HepG2 (cell line): ENCODE measurements around the gene STK25. TPM values are rescaled to one million over a fixed set of nuclear protein-coding genes. Genes with fewer than 3 reads are reported as not detected.
A peak's percentile ranks its signal among the peaks of the same experiment; 100 is the strongest.

Experiments
- ATAC-seq: fragments of 200-7000 bp; cut with Tn5 transposase; 3 replicates; pipeline ENCODE4 v1.9.1; 2020; ENCODE audit warnings: mild to moderate bottlenecking, moderate library complexity
- BruUV-seq: library from RNA; stranded (reverse); fragments of 400-500 nt; replicated peaks from 2 replicates; lab custom pipeline; 2021; lab: Mats Ljungman, UMichigan
- CTCF ChIA-PET: fragments of 300-600 bp; formaldehyde crosslinking; extraction: SDS; loops from one replicate; lab custom pipeline; 2021; ENCODE audit warnings: low total read pairs, inconsistent platforms, low intra/inter-chr PET ratio; lab: Yijun Ruan, JAX
- POLR2A ChIA-PET: fragments of 350-600 bp; sonication (Branson Sonifier 250); formaldehyde crosslinking; loops from one replicate; lab custom pipeline; 2020; ENCODE audit warnings: antibody characterized with exemption, inconsistent platforms; lab: Yijun Ruan, JAX
- DNase-seq: peaks from one replicate; pipeline ENCODE4 v3.0.0-alpha.2; 2015; ENCODE audit warnings: low spot score
- FAIRE-seq: peaks from 3 replicates; lab custom pipeline; 2011; peaks lifted over from hg19 to GRCh38; lab: Jason Lieb, UNC
- H2AFZ ChIP-seq: one replicate; pipeline ENCODE4 v1.6.1; 2011; ENCODE audit warnings: low read length, inconsistent platforms
- H3K27ac ChIP-seq: fragments of 300-600 bp; 3 replicates; pipeline ENCODE4 v1.8.0; 2011; ENCODE audit warnings: mixed run types, mild to moderate bottlenecking, mixed read lengths, low read length, inconsistent platforms; ENCODE audit not compliant: insufficient read depth; ENCODE audit errors: extremely low read length
- H3K27me3 ChIP-seq, 2 experiments: fragments of 200-600 bp in 1 of 2; 2 replicates in 1 of 2; 3 replicates in 1 of 2; pipeline versions ENCODE4 v1.6.0 to v1.8.0; 2011; ENCODE audit warnings: low read length in 2 of 2, mild to moderate bottlenecking in 2 of 2, moderate library complexity in 2 of 2, inconsistent platforms in 1 of 2; ENCODE audit not compliant: insufficient read depth in 2 of 2, control insufficient read depth in 1 of 2
- H3K36me3 ChIP-seq, 2 experiments: fragments of 200-600 bp in 1 of 2; replicated peaks in 1 of 2; 2 replicates in 1 of 2; 3 replicates in 1 of 2; pipeline versions ENCODE4 v1.5.1 to v1.8.0; 2011; ENCODE audit warnings: low read length in 2 of 2, inconsistent platforms in 1 of 2; ENCODE audit not compliant: insufficient read depth in 2 of 2, control insufficient read depth in 1 of 2
- H3K4me1 ChIP-seq: 2 replicates; pipeline ENCODE4 v1.5.1; 2012; ENCODE audit warnings: low read length, inconsistent platforms; ENCODE audit not compliant: insufficient read depth
- H3K4me2 ChIP-seq: 2 replicates; pipeline ENCODE4 v1.6.0; 2011; ENCODE audit warnings: low read depth, low read length, inconsistent platforms
- H3K4me3 ChIP-seq, 3 experiments: fragments of 200-600 bp in 1 of 3; sonication (generic), shearing (Covaris generic) in 1 of 3; replicated peaks in 1 of 3; 2 replicates each; pipeline ENCODE4 v1.5.1; 2011 to 2016; ENCODE audit warnings: low read length in 3 of 3, inconsistent platforms in 2 of 3, low read depth in 2 of 3, mild to moderate bottlenecking in 2 of 3, control low read depth in 1 of 3, mixed read lengths in 1 of 3; ENCODE audit not compliant: insufficient read depth in 1 of 3
- H3K79me2 ChIP-seq: one replicate; pipeline ENCODE4 v1.6.1; 2011; ENCODE audit warnings: low read length, inconsistent platforms; ENCODE audit not compliant: insufficient read depth
- H3K9ac ChIP-seq: 2 replicates; pipeline ENCODE4 v1.6.0; 2011; ENCODE audit warnings: mild to moderate bottlenecking, low read depth, low read length, inconsistent platforms; ENCODE audit not compliant: insufficient read depth
- H3K9me3 ChIP-seq: 2 replicates; pipeline ENCODE4 v1.5.1; 2012; ENCODE audit warnings: mild to moderate bottlenecking, low read length
- H4K20me1 ChIP-seq: 2 replicates; pipeline ENCODE4 v1.6.0; 2011; ENCODE audit warnings: inconsistent platforms, mild to moderate bottlenecking, low read length, moderate library complexity; ENCODE audit not compliant: insufficient read depth
- ELF3 ChIP-seq: IDR thresholded peaks from 2 replicates; pipeline ENCODE4 v1.6.1; 2016; ENCODE audit warnings: missing genetic modification reagents, missing compliant biosample characterization
- HMG20A ChIP-seq: IDR thresholded peaks from 2 replicates; pipeline ENCODE4 v1.6.1; 2016; ENCODE audit warnings: borderline replicate concordance
- HNF4G ChIP-seq, 2 experiments: sonication (generic) in 1 of 2; formaldehyde crosslinking in 1 of 2; IDR thresholded peaks; 2 replicates each; pipeline versions ENCODE4 v1.4.0 to v1.6.1; 2011 to 2020; ENCODE audit warnings: borderline replicate concordance in 2 of 2, low read depth in 2 of 2, mild to moderate bottlenecking in 2 of 2, low read length in 1 of 2, missing genetic modification reagents in 1 of 2, moderate library complexity in 1 of 2
- KDM2A ChIP-seq: sonication (generic); formaldehyde crosslinking; IDR thresholded peaks from 2 replicates; pipeline ENCODE4 v1.4.0; 2020; ENCODE audit warnings: low read depth, missing genetic modification reagents, borderline replicate concordance
- KDM3A ChIP-seq: IDR thresholded peaks from 2 replicates; pipeline ENCODE4 v1.6.1; 2018; ENCODE audit warnings: low read depth, missing compliant biosample characterization
- MED1 ChIP-seq: sonication (generic); formaldehyde crosslinking; IDR thresholded peaks from 2 replicates; pipeline ENCODE4 v1.4.0; 2020; ENCODE audit warnings: missing genetic modification reagents
- MED13 ChIP-seq: sonication (generic); formaldehyde crosslinking; IDR thresholded peaks from 2 replicates; pipeline ENCODE4 v1.5.0; 2020; ENCODE audit warnings: missing genetic modification reagents
- NFYB ChIP-seq: sonication (generic); formaldehyde crosslinking; IDR thresholded peaks from 2 replicates; pipeline ENCODE4 v1.4.0; 2020; ENCODE audit warnings: missing genetic modification reagents
- SALL1 ChIP-seq: sonication (generic); formaldehyde crosslinking; IDR thresholded peaks from 2 replicates; pipeline ENCODE4 v1.8.0; 2022; ENCODE audit warnings: mild to moderate bottlenecking, missing genetic modification reagents
- SOX6 ChIP-seq, 2 experiments: fragments of 450-650 bp in 1 of 2; sonication (generic) in 1 of 2; formaldehyde crosslinking in 1 of 2; IDR thresholded peaks; 2 replicates each; pipeline versions ENCODE4 v1.4.0 to v1.6.1; 2017 to 2020; ENCODE audit warnings: antibody characterized with exemption in 1 of 2, mild to moderate bottlenecking in 1 of 2, missing genetic modification reagents in 1 of 2
- SRSF1 ChIP-seq: fragments of 200-400 bp; formaldehyde crosslinking; optimal IDR thresholded peaks from 2 replicates; pipeline ENCODE3; 2017; ENCODE audit warnings: mild to moderate bottlenecking, low read depth, low read length, moderate library complexity
- THAP11 ChIP-seq: IDR thresholded peaks from 2 replicates; pipeline ENCODE4 v1.6.1; 2016; ENCODE audit warnings: missing biosample characterization, missing genetic modification reagents
- XRCC5 ChIP-seq: fragments of 200-400 bp; formaldehyde crosslinking; optimal IDR thresholded peaks from 2 replicates; pipeline ENCODE3; 2017; ENCODE audit warnings: mild to moderate bottlenecking, low read length
- ZFYVE20 ChIP-seq: sonication (generic); formaldehyde crosslinking; IDR thresholded peaks from 2 replicates; pipeline ENCODE4 v1.8.0; 2023; ENCODE audit warnings: low read depth, mild to moderate bottlenecking, moderate library complexity, missing genetic modification reagents, borderline replicate concordance
- ZNF205 ChIP-seq: IDR thresholded peaks from 2 replicates; pipeline ENCODE4 v1.6.1; 2018; ENCODE audit warnings: missing biosample characterization, missing genetic modification reagents
- ZNF326 ChIP-seq: sonication (generic); formaldehyde crosslinking; IDR thresholded peaks from 2 replicates; pipeline ENCODE4 v1.4.0; 2020; ENCODE audit warnings: missing genetic modification reagents, borderline replicate concordance
- ZNF510 ChIP-seq: sonication (generic); formaldehyde crosslinking; IDR thresholded peaks from 2 replicates; pipeline ENCODE4 v1.4.0; 2020; ENCODE audit warnings: low read depth, mild to moderate bottlenecking, missing genetic modification reagents
- ZNF550 ChIP-seq: sonication (generic); formaldehyde crosslinking; IDR thresholded peaks from 2 replicates; pipeline ENCODE4 v1.4.0; 2020; ENCODE audit warnings: mild to moderate bottlenecking, missing genetic modification reagents, borderline replicate concordance
- ZNF672 ChIP-seq: sonication (generic); formaldehyde crosslinking; IDR thresholded peaks from 2 replicates; pipeline ENCODE4 v1.8.1; 2022; ENCODE audit warnings: missing genetic modification reagents
- WGBS: methylation state at CpG from one replicate; pipeline ENCODE4 v1.1.6; 2017; ENCODE audit warnings: low lambda C conversion rate; 5-methylcytosine and 5-hydroxymethylcytosine counted together
- in situ Hi-C: cut with HindIII; loops from 2 replicates; pipeline ENCODE4 v1.10.0; 2017; ENCODE audit warnings: low pct_unique_long_range_greater_than_20kb; ENCODE audit not compliant: extremely low pct_ligation_motif_present
- intact Hi-C: fragments of 100-400 bp; cut with micrococcal nuclease; formaldehyde crosslinking; loops from one replicate; pipeline ENCODE4 v1.10.0; 2022; ENCODE audit not compliant: unreplicated experiment
- polyA plus RNA-seq, 8 experiments: library from polyadenylated mRNA; depleted of rRNA in 3 of 8; stranded (reverse) in 7 of 8; unstranded in 1 of 8; fragments of >200 nt; fragmentation: Illumina TruSeq in 4 of 8; extraction: Trizol in 4 of 8; gene quantifications; 2 replicates each; pipeline versions ENCODE4 v1.2.1 to v1.2.3, GENCODE V29; 2011 to 2016; ENCODE audit warnings: low read depth in 4 of 8, missing spikeins in 1 of 8, mixed read lengths in 1 of 8; ENCODE audit not compliant: insufficient read depth in 1 of 8
- total RNA-seq, 5 experiments: library from RNA; depleted of rRNA; stranded (reverse); fragments of >200 nt; fragmentation: Illumina TruSeq; extraction: Trizol; gene quantifications; 2 replicates each; pipeline ENCODE4 v1.2.3, GENCODE V29; 2016; ENCODE audit warnings: low read depth in 1 of 5
- TF ChIP-seq, protein P1 (sequence below): sonication (generic); formaldehyde crosslinking; IDR thresholded peaks from 2 replicates; pipeline ENCODE4 v1.5.0; 2020; ENCODE audit warnings: missing genetic modification reagents
- TF ChIP-seq, protein P2 (sequence below): sonication (generic); formaldehyde crosslinking; IDR thresholded peaks from 2 replicates; pipeline ENCODE4 v1.8.1; 2023; ENCODE audit warnings: mild to moderate bottlenecking, inconsistent platforms, moderate library complexity, missing genetic modification reagents, borderline replicate concordance

STK25 gene
- total and polyA plus RNA-seq, 2 of the 13 experiments (the other 11 are each of a cell fraction or from before 2014, with no cell fraction given) = 177 to 481 TPM

DNA sequence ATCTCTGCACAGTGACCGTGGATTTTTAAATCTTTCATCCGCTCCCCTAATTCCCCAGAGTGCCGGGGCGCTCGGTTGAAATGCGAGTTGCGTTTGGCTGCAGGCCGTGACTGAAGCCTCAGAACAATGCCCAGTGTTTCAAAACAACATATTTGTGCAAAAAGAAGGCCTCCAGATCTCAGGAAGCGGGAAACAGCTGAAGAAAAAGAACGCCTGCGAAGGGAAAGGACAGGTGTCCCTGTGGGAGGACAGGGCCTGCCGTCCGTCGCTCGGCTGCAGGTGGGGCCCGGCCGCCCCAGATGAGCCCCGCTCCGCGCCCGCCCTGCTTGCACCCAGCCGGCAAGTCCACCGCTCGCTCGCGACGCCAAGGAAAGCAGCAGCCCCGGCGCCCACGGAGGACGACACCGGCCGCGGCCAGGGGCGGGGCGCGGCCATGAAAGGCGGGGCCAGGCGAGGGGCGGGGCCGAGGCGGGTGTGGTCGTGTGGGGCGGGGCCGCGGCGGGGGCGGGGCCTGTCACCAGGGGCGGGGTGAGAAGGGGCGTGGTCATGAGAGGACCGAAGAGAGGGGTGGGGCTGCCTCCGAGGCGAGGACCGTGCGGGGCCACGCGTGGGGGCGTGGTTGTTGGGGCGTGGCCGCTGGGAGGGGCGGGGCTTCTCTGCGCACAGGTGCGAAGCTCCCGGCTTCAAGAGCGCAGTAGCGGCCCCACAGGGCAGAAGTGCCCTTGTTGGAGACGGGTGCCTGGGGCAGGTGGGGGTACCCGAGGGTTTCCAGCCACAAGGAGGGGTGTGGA, 32.6 kb upstream of the STK25 start:
- Histone ChIP-seq H3K4me1 (peaks cover 47% of the 10 kb centered on the region), H3K79me2 (no peaks in the 10 kb centered on the region), H3K9me3 (no peaks in the 10 kb centered on the region), H3K27me3 (peaks cover 4 to 31% of the 10 kb centered on the region in 2 experiments; a peak in 4 of 5 replicates), H3K9ac (peak overlapping the region; percentile 61), H2AFZ (peak overlapping the region; percentile 39), H3K4me2 (peak overlapping the region; percentile 91), H3K27ac (no peak overlapping the region), H4K20me1 (no peaks in the 10 kb centered on the region), H3K4me3 (peak overlapping the region; percentile 59 to 79 (median 65)), H3K36me3 (no peaks in the 10 kb centered on the region)
- FAIRE-seq (no peak), DNase-seq (no peak), ATAC-seq (peak; percentile 53)
- POLR2A ChIA-PET = interaction anchor here (1.4 kb wide), 1 partner anchor 226 kb away, joined by 4 read pairs; the partner anchor contains the start of genes HDLBP and SEPTIN2
- BruUV-seq = no TSS peak
- 17% methylated on average over 65 of the region's 68 CpGs for whole genome bisulfite sequencing
- intact Hi-C loops (no loop called here), in situ Hi-C loops (no loop called here)
- CTCF ChIA-PET = no interaction called here
- TF ChIP-seq, protein P1, sequence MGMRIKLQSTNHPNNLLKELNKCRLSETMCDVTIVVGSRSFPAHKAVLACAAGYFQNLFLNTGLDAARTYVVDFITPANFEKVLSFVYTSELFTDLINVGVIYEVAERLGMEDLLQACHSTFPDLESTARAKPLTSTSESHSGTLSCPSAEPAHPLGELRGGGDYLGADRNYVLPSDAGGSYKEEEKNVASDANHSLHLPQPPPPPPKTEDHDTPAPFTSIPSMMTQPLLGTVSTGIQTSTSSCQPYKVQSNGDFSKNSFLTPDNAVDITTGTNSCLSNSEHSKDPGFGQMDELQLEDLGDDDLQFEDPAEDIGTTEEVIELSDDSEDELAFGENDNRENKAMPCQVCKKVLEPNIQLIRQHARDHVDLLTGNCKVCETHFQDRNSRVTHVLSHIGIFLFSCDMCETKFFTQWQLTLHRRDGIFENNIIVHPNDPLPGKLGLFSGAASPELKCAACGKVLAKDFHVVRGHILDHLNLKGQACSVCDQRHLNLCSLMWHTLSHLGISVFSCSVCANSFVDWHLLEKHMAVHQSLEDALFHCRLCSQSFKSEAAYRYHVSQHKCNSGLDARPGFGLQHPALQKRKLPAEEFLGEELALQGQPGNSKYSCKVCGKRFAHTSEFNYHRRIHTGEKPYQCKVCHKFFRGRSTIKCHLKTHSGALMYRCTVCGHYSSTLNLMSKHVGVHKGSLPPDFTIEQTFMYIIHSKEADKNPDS (CRISPR knock-in tag) = 0 out of 2 replicates have a peak, but pooled peaks have one; percentile 36
- no peak for TF ChIP-seq HNF4G (IDR thresholded peaks at IDR 0.05; ENCODE audit: borderline replicate concordance, low read depth, low read length)
- 0 out of 2 replicates have a peak, but pooled peaks have one; percentile 23 for TF ChIP-seq HNF4G (CRISPR knock-in tag; IDR thresholded peaks at IDR 0.05; ENCODE audit: borderline replicate concordance, low read depth)
- 0 out of 2 replicates have a peak, but pooled peaks have one; percentile 2 for TF ChIP-seq NFYB (CRISPR knock-in tag)
- TF ChIP-seq, protein P2, sequence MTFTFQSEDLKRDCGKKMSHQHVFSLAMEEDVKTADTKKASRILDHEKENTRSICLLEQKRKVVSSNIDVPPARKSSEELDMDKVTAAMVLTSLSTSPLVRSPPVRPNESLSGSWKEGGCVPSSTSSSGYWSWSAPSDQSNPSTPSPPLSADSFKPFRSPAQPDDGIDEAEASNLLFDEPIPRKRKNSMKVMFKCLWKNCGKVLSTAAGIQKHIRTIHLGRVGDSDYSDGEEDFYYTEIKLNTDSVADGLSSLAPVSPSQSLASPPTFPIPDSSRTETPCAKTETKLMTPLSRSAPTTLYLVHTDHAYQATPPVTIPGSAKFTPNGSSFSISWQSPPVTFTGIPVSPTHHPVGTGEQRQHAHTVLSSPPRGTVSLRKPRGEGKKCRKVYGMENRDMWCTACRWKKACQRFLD = 0 out of 2 replicates have a peak, but pooled peaks have one; percentile 36
- TF ChIP-seq ZNF550 (CRISPR knock-in tag) = no peak
- no peak for TF ChIP-seq HMG20A
- TF ChIP-seq XRCC5 = no peak
- no peak for TF ChIP-seq SOX6 (IDR thresholded peaks at IDR 0.05)
- TF ChIP-seq SOX6 (CRISPR knock-in tag; IDR thresholded peaks at IDR 0.05) = peak; percentile 17; the same call in 1 of the 2 replicates
- peak; percentile 58; the same call in 1 of the 2 replicates for TF ChIP-seq ZFYVE20 (CRISPR knock-in tag)
- TF ChIP-seq MED1 (CRISPR knock-in tag) = peak; percentile 35; the same call in 1 of the 2 replicates
- no peak for TF ChIP-seq KDM3A (CRISPR knock-in tag)
- no peak for TF ChIP-seq ZNF205 (CRISPR knock-in tag)
- TF ChIP-seq ELF3 (CRISPR knock-in tag) = no peak
- TF ChIP-seq SALL1 (CRISPR knock-in tag) = peak; percentile 25; the same call in 1 of the 2 replicates
- no peak for TF ChIP-seq ZNF326
- TF ChIP-seq ZNF672 = no peak
- TF ChIP-seq ZNF510 (CRISPR knock-in tag) = no peak
- TF ChIP-seq KDM2A (CRISPR knock-in tag) = no peak
- TF ChIP-seq THAP11 = peak; percentile 35; the same call in 1 of the 2 replicates
- TF ChIP-seq SRSF1 = no peak
- TF ChIP-seq MED13 (CRISPR knock-in tag) = peak; percentile 40; the same call in 1 of the 2 replicates
